Bronchial epithelial cell (primary cell): ENCODE results near the gene ADGRL3. TPM values are rescaled to one million over a fixed set of nuclear protein-coding genes. Genes with fewer than 3 reads are reported as not detected.
"Not testable (repeated sequence)": the region's sequence is repeated elsewhere in the genome, so short reads cannot be mapped to it uniquely, and the experiment has no call there.

Experiments
- DNase-seq: peaks from one replicate; pipeline ENCODE4 v3.0.0-alpha.2; 2010; ENCODE audit warnings: low read depth
- FAIRE-seq: peaks from 2 replicates; lab custom pipeline; 2011; peaks lifted over from hg19 to GRCh38; lab: Jason Lieb, UNC
- H3K27me3 ChIP-seq: 2 replicates; pipeline ENCODE4 v1.5.1; 2011; ENCODE audit warnings: low read length; ENCODE audit not compliant: control insufficient read depth, insufficient read depth
- H3K36me3 ChIP-seq: 2 replicates; pipeline ENCODE4 v1.5.1; 2011; ENCODE audit warnings: low read length; ENCODE audit not compliant: control insufficient read depth, insufficient read depth
- H3K4me3 ChIP-seq: 2 replicates; pipeline ENCODE4 v1.5.1; 2011; ENCODE audit warnings: mild to moderate bottlenecking, low read depth, low read length, control low read depth
- CTCF ChIP-seq: IDR thresholded peaks from 2 replicates; pipeline ENCODE4 v1.5.1; 2011; ENCODE audit warnings: mild to moderate bottlenecking, moderate library complexity, low read length, control low read depth, inconsistent platforms; ENCODE audit not compliant: insufficient read depth, severe bottlenecking
- total RNA-seq: library from RNA; depleted of rRNA; stranded (reverse); fragments of >200 nt; gene quantifications from 2 replicates; pipeline ENCODE4 v1.2.1, GENCODE V29; 2014

Gene ADGRL3
- total RNA-seq, 1 donor from 2014 or later: under 0.01 TPM

- no peak for FAIRE-seq
These were observed 784.3 kb downstream of the ADGRL3 start for GRCh38 chr4:61984260-61984909.

GRCh38 chr4:61985426-61985825 is 785.3 kb downstream of the ADGRL3 start:
- H3K36me3 ChIP-seq: no peaks in the 10 kb centered on the region
- H3K4me3 ChIP-seq: no peak overlapping the region
- DNase-seq: no peak
- no peak for TF ChIP-seq CTCF
- FAIRE-seq: no peak
- H3K27me3 ChIP-seq: no peaks in the 10 kb centered on the region

More at GRCh38 chr4:61984260-61984909, 784.3 kb downstream of the ADGRL3 start:
- H3K27me3 ChIP-seq: no peaks in the 10 kb centered on the region
- DNase-seq: no peak
- no peak for TF ChIP-seq CTCF
- no peaks in the 10 kb centered on the region for H3K36me3 ChIP-seq
- H3K4me3 ChIP-seq: no peak overlapping the region

GRCh38 chr4:61986929-61987328 is 786.8 kb downstream of the ADGRL3 start:
- not testable (repeated sequence) for H3K36me3 ChIP-seq, H3K4me3 ChIP-seq, H3K27me3 ChIP-seq, DNase-seq, FAIRE-seq

GRCh38 chr4:61992351-61992750 is 792.2 kb downstream of the ADGRL3 start:
- Histone ChIP-seq H3K4me3 (no peak overlapping the region), H3K36me3 (no peaks in the 10 kb centered on the region), H3K27me3 (no peaks in the 10 kb centered on the region)
- DNase-seq (no peak), FAIRE-seq (no peak)
- TF ChIP-seq CTCF: no peak

- DNase-seq: no peak
- H3K36me3 ChIP-seq: no peaks in the 10 kb centered on the region
- no peak for FAIRE-seq
- no peaks in the 10 kb centered on the region for H3K27me3 ChIP-seq
- H3K4me3 ChIP-seq: no peak overlapping the region
- no peak for TF ChIP-seq CTCF
These were observed 793.9 kb downstream of the ADGRL3 start for GRCh38 chr4:61994036-61994435.

GRCh38 chr4:61995717-61996340 is 795.7 kb downstream of the ADGRL3 start:
- DNase-seq (no peak), FAIRE-seq (no peak)
- no peak overlapping the region for H3K4me3 ChIP-seq
- TF ChIP-seq CTCF: no peak
- no peaks in the 10 kb centered on the region for H3K36me3 ChIP-seq
- no peaks in the 10 kb centered on the region for H3K27me3 ChIP-seq
